H1 (cell line): ENCODE results near the gene FAM131C. TPM values are rescaled to one million over a fixed set of nuclear protein-coding genes. Genes with fewer than 3 reads are reported as not detected.

ENCODE experiments used
- EZH2 ChIP-seq: fragments of 200-600 bp; sonication (generic); IDR thresholded peaks from 2 replicates; pipeline ENCODE4 v1.7.1; 2012; ENCODE audit warnings: low read depth, mild to moderate bottlenecking, moderate library complexity, low read length, inconsistent platforms; ENCODE audit not compliant: severe bottlenecking
- GABPA ChIP-seq: IDR thresholded peaks from 2 replicates; pipeline ENCODE4 v1.6.1; 2011; ENCODE audit warnings: mild to moderate bottlenecking, low read length, moderate library complexity, borderline replicate concordance; ENCODE audit not compliant: insufficient read depth
- KDM4A ChIP-seq: IDR thresholded peaks from one replicate; pipeline ENCODE4 v1.7.1; 2012; ENCODE audit warnings: low read depth, mild to moderate bottlenecking, moderate library complexity, low read length, inconsistent platforms; ENCODE audit not compliant: severe bottlenecking
- POLR2A ChIP-seq, 2 experiments: IDR thresholded peaks; 1 replicate in 1 of 2; 2 replicates in 1 of 2; pipeline ENCODE4 v1.6.1; 2011; ENCODE audit warnings: low read depth in 2 of 2, low read length in 2 of 2, mild to moderate bottlenecking in 2 of 2; ENCODE audit errors: control extremely low read depth in 1 of 2
- RXRA ChIP-seq: IDR thresholded peaks from 2 replicates; pipeline ENCODE4 v1.6.1; 2011; ENCODE audit warnings: low read depth, mild to moderate bottlenecking, low read length, moderate library complexity; ENCODE audit not compliant: insufficient read depth
- SIRT6 ChIP-seq: IDR thresholded peaks from one replicate; pipeline ENCODE4 v1.7.1; 2012; ENCODE audit warnings: low read length, inconsistent platforms
- polyA plus RNA-seq, 7 experiments: library from polyadenylated mRNA; depleted of rRNA in 3 of 7; stranded (reverse) in 5 of 7; unstranded in 2 of 7; fragments of >200 nt in 5 of 7; fragments of 200-250 nt in 2 of 7; gene quantifications; 1 replicate in 5 of 7; 2 replicates in 1 of 7; 4 replicates in 1 of 7; pipeline versions ENCODE4 v1.2.1 to v1.2.3, GENCODE V29; 2011 to 2013; ENCODE audit warnings: missing spikeins in 2 of 7, mixed read lengths in 2 of 7
- total RNA-seq: library from RNA; stranded (reverse); fragmentation: NEBNext Ultra II Directional; extraction: Animal tissue kit (Norgen Biotek cat#: 25700); gene quantifications from 2 replicates; pipeline ENCODE4 v1.2.1, GENCODE V29; 2021

The FAM131C gene
- total and polyA plus RNA-seq, 2 of the 8 experiments (the other 6 are each of a cell fraction or from before 2014, with no cell fraction given): 0.73 to 0.78 TPM

- TF ChIP-seq KDM4A (no peak), EZH2 (no peak), RXRA (no peak), POLR2A (IDR thresholded peaks at IDR 0.05; ENCODE audit: control extremely low read depth in 1 of 2, low read depth in 2 of 2, low read length in 2 of 2) (no peak), GABPA (no peak), SIRT6 (no peak)
These were observed 1.4 kb downstream of the FAM131C start (continued) for GRCh38 chr1:16072095-16072494.
